ENCODE measurements around the gene TOPORS.

DNA sequence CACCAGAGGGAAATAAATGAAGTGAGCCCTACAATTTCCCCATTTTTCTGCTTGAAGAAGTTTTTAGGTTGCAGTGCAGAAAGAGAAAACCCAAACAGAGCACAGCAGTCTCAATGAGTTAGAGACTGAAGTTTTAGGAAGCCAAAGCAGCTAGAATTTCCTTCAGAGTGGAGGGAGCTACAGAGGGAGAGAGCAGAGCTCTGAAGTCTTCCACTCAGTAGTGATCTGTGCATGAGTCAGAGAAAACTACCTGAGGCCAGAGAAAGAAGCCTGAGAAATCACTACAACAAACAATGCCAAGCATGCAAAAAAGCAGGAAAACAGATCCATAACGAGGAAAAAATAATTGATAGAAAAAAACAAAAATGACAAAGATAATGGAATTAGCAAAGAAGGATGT lies 38.5 kb upstream of the TOPORS start:
- TF ChIP-seq, protein P1, sequence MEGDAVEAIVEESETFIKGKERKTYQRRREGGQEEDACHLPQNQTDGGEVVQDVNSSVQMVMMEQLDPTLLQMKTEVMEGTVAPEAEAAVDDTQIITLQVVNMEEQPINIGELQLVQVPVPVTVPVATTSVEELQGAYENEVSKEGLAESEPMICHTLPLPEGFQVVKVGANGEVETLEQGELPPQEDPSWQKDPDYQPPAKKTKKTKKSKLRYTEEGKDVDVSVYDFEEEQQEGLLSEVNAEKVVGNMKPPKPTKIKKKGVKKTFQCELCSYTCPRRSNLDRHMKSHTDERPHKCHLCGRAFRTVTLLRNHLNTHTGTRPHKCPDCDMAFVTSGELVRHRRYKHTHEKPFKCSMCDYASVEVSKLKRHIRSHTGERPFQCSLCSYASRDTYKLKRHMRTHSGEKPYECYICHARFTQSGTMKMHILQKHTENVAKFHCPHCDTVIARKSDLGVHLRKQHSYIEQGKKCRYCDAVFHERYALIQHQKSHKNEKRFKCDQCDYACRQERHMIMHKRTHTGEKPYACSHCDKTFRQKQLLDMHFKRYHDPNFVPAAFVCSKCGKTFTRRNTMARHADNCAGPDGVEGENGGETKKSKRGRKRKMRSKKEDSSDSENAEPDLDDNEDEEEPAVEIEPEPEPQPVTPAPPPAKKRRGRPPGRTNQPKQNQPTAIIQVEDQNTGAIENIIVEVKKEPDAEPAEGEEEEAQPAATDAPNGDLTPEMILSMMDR (conservative IDR thresholded peaks at IDR 0.05; ENCODE audit: low read length): no peak
- no peak for TF ChIP-seq EZH2phosphoT487 (IDR thresholded peaks at IDR 0.05; ENCODE audit: borderline replicate concordance, low read depth, low read length)

Data from OCI-LY7 (cell line).